Measurements from ENCODE around the gene LRPPRC.

The LRPPRC gene

GRCh38 chr2:43841949-43842865 is 153.6 kb downstream of the LRPPRC start:
- Histone ChIP-seq H3F3A (ENCODE audit: insufficient read depth) (no peaks in the 10 kb centered on the region), H3K27me3 (ENCODE audit: low read length) (no peaks in the 10 kb centered on the region), H3K4me3 (ENCODE audit: insufficient read depth, low read length, poor library complexity, severe bottlenecking) (no peak overlapping the region), H3K27ac (ENCODE audit: low read depth, low read length) (no peak overlapping the region), H3K36me3 (ENCODE audit: low read length) (no peaks in the 10 kb centered on the region), H3K9me2 (replicated peaks; ENCODE audit: insufficient read depth, low read length) (no peaks in the 10 kb centered on the region), H3K79me2 (ENCODE audit: insufficient read depth, low read length) (no peaks in the 10 kb centered on the region), H2AFZ (ENCODE audit: low read depth, low read length, severe bottlenecking) (no peak overlapping the region), H3K4me2 (ENCODE audit: low read depth, low read length, poor library complexity, severe bottlenecking) (no peak overlapping the region), H3K9ac (ENCODE audit: low read length) (no peak overlapping the region), H4K20me1 (ENCODE audit: low read depth, low read length) (no peaks in the 10 kb centered on the region), H3K9me3 (ENCODE audit: insufficient read depth, low read length) (no peaks in the 10 kb centered on the region)
- TF ChIP-seq CTCF (IDR thresholded peaks at IDR 0.05; ENCODE audit: insufficient read depth, low read length, poor library complexity, severe bottlenecking) = no peak
- no peak for TF ChIP-seq EZH2phosphoT487 (conservative IDR thresholded peaks at IDR 0.05; ENCODE audit: low read length)

- no peaks in the 10 kb centered on the region for H3K79me2 ChIP-seq (ENCODE audit: insufficient read depth, low read length)
- TF ChIP-seq CTCF (IDR thresholded peaks at IDR 0.05; ENCODE audit: insufficient read depth, low read length, poor library complexity, severe bottlenecking) = no peak
- TF ChIP-seq EZH2phosphoT487 (conservative IDR thresholded peaks at IDR 0.05; ENCODE audit: low read length) = no peak
- no peaks in the 10 kb centered on the region for H4K20me1 ChIP-seq (ENCODE audit: low read depth, low read length)
- no peak overlapping the region for H2AFZ ChIP-seq (ENCODE audit: low read depth, low read length, severe bottlenecking)
- no peaks in the 10 kb centered on the region for H3K9me3 ChIP-seq (ENCODE audit: insufficient read depth, low read length)
- H3K9ac ChIP-seq (ENCODE audit: low read length) = no peak overlapping the region
- H3K36me3 ChIP-seq (ENCODE audit: low read length) = no peaks in the 10 kb centered on the region
- no peaks in the 10 kb centered on the region for H3K9me2 ChIP-seq (replicated peaks; ENCODE audit: insufficient read depth, low read length)
- H3F3A ChIP-seq (ENCODE audit: insufficient read depth) = no peaks in the 10 kb centered on the region
- no peak overlapping the region for H3K4me3 ChIP-seq (ENCODE audit: insufficient read depth, low read length, poor library complexity, severe bottlenecking)
- H3K4me2 ChIP-seq (ENCODE audit: low read depth, low read length, poor library complexity, severe bottlenecking) = no peak overlapping the region
- H3K27ac ChIP-seq (ENCODE audit: low read depth, low read length) = no peak overlapping the region
- H3K27me3 ChIP-seq (ENCODE audit: low read length) = no peaks in the 10 kb centered on the region
These were observed 154.8 kb downstream of the LRPPRC start for GRCh38 chr2:43840965-43841364.

- no peaks in the 10 kb centered on the region for H3K36me3 ChIP-seq (ENCODE audit: low read length)
- no peaks in the 10 kb centered on the region for H3K9me2 ChIP-seq (replicated peaks; ENCODE audit: insufficient read depth, low read length)
- no peaks in the 10 kb centered on the region for H3F3A ChIP-seq (ENCODE audit: insufficient read depth)
- no peaks in the 10 kb centered on the region for H3K27me3 ChIP-seq (ENCODE audit: low read length)
- TF ChIP-seq EZH2phosphoT487 (conservative IDR thresholded peaks at IDR 0.05; ENCODE audit: low read length) (no peak), CTCF (IDR thresholded peaks at IDR 0.05; ENCODE audit: insufficient read depth, low read length, poor library complexity, severe bottlenecking) (no peak)
- H2AFZ ChIP-seq (ENCODE audit: low read depth, low read length, severe bottlenecking) = no peak overlapping the region
- H3K79me2 ChIP-seq (ENCODE audit: insufficient read depth, low read length) = no peaks in the 10 kb centered on the region
- no peaks in the 10 kb centered on the region for H4K20me1 ChIP-seq (ENCODE audit: low read depth, low read length)
- no peak overlapping the region for H3K4me2 ChIP-seq (ENCODE audit: low read depth, low read length, poor library complexity, severe bottlenecking)
- H3K27ac ChIP-seq (ENCODE audit: low read depth, low read length) = no peak overlapping the region
- H3K4me3 ChIP-seq (ENCODE audit: insufficient read depth, low read length, poor library complexity, severe bottlenecking) = no peak overlapping the region
- H3K9ac ChIP-seq (ENCODE audit: low read length) = no peak overlapping the region
- no peaks in the 10 kb centered on the region for H3K9me3 ChIP-seq (ENCODE audit: insufficient read depth, low read length)
These were observed 155.8 kb downstream of the LRPPRC start for GRCh38 chr2:43839776-43840564.
